Measurements from ENCODE around the gene RAB7A. TPM values are rescaled to one million over a fixed set of nuclear protein-coding genes. Genes with fewer than 3 reads are reported as not detected.
"Not testable (repeated sequence)": the region's sequence is repeated elsewhere in the genome, so short reads cannot be mapped to it uniquely, and the experiment has no call there.

RAB7A gene
- total RNA-seq, 1 donor from 2014 or later, result 278 TPM

DNA sequence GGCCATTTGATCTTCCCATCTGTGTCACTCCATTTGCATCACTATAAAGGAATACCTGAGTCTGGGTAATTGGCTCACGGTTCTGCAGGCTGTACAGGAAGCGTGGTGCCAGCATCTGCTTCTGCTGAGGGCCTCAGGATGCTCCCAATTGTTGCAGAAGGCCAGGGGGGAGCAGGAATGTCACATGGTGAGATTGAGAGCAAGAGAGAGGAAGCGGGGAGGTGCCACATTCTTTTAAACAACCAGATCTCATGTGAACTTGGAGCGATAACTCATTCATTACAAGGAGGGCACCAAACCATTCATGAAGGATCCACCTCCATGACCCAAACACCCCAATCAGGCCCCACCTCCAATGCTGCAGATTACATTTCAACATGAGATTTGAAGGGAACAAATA is 13.1 kb upstream of the RAB7A start:
- TF ChIP-seq, protein P1, sequence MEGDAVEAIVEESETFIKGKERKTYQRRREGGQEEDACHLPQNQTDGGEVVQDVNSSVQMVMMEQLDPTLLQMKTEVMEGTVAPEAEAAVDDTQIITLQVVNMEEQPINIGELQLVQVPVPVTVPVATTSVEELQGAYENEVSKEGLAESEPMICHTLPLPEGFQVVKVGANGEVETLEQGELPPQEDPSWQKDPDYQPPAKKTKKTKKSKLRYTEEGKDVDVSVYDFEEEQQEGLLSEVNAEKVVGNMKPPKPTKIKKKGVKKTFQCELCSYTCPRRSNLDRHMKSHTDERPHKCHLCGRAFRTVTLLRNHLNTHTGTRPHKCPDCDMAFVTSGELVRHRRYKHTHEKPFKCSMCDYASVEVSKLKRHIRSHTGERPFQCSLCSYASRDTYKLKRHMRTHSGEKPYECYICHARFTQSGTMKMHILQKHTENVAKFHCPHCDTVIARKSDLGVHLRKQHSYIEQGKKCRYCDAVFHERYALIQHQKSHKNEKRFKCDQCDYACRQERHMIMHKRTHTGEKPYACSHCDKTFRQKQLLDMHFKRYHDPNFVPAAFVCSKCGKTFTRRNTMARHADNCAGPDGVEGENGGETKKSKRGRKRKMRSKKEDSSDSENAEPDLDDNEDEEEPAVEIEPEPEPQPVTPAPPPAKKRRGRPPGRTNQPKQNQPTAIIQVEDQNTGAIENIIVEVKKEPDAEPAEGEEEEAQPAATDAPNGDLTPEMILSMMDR (IDR thresholded peaks at IDR 0.05), result no peak
- Histone ChIP-seq H3K27ac (no peak overlapping the region), H3K9me3 (no peaks in the 10 kb centered on the region), H3K36me3 (no peaks in the 10 kb centered on the region), H3K4me3 (no peak overlapping the region), H3K4me1 (peaks cover 5% of the 10 kb centered on the region), H3K27me3 (ENCODE audit: low read depth) (no peaks in the 10 kb centered on the region)
- intact Hi-C loops (cut with DNase I), result no loop called here
- ATAC-seq, result no peak
- DNase-seq, result no peak

DNA sequence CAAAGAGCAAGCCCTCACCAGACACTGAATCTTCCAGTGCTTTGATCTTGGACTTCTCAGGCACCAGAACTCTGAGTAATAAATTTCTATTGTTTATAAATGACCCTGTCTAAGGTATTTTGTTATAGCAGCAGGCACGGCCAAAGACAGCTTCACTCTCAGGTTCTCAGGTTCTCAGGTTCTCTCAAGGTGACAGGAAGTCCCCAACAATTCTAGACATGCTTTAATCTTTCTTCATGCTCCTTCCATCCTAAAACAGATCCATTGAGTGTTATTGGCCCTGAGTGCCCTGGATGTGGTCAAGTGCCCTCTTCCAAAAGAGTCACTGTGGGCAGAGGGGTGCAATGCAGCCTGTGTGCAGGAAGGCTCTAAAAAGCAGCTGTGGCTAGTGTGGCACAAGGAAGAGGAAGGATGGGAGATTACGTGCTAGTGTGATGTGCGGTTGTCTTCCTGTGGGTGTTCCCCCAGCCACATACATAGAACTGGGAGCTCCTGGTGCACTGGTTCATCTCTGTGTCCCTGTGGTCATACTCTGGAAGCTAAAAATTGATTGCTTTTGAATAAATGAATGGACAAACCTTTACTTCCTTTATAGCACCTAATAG is 11.0 kb upstream of the RAB7A start:
- ATAC-seq, result peak; percentile 66 to 86
- Histone ChIP-seq H3K36me3 (no peaks in the 10 kb centered on the region), H3K27ac (no peak overlapping the region), H3K9me3 (no peaks in the 10 kb centered on the region), H3K27me3 (ENCODE audit: low read depth) (no peaks in the 10 kb centered on the region), H3K4me1 (peaks cover 9% of the 10 kb centered on the region), H3K4me3 (no peak overlapping the region)
- DNase-seq, result no peak
- TF ChIP-seq, protein P1 (IDR thresholded peaks at IDR 0.05), result no peak
- intact Hi-C loops (cut with DNase I), result no loop called here

DNA sequence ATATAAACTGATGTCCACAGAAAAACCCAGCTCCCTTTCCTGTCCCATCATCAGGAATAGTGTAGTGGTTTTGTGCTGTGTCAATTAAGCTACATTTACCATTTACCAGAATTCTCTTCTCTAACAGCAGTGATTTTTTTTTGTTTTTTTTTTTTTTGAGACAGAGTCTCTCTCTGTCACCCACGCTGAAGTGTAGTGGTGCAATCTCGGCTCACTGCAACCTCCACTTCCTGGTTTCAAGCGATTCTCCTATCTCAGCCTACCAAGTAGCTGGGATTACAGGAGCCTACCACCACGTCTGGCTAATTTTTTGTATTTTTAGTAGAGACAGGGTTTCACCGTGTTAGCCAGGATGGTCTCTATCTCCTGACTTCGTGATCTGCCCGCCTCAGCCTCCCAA is 7.1 kb upstream of the RAB7A start:
- intact Hi-C loops (cut with DNase I); H3K4me3 ChIP-seq; H3K4me1 ChIP-seq; H3K9me3 ChIP-seq; H3K27me3 ChIP-seq (ENCODE audit: low read depth); H3K27ac ChIP-seq; H3K36me3 ChIP-seq: not testable (repeated sequence)
- ATAC-seq, result peak in 1 of 2 donors; percentile 39
- peak; percentile 80 for DNase-seq

DNA sequence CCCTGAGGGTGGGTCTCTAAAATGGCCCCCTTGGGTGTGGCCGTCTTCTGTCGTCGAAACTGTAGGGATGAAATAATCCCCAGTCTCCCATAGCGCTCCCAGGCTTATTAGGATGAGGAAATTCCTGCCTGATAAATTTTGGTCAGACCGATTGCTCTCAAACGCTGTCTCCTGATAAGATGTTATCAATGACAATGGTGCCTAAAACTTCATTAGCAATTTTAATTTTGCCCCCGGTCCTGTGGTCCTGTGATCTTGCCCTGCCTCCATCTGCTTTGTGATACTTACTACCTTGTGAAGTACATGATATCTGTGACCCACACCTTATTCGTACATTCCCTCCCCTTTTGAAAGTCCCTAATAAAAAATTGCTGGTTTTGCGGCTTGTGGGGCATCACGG is 5.1 kb upstream of the RAB7A start:
- Histone ChIP-seq H3K36me3 (no peaks in the 10 kb centered on the region), H3K27me3 (ENCODE audit: low read depth) (no peaks in the 10 kb centered on the region), H3K27ac (no peak overlapping the region), H3K4me3 (no peak overlapping the region), H3K9me3 (no peaks in the 10 kb centered on the region), H3K4me1 (peaks cover 10% of the 10 kb centered on the region)
- intact Hi-C loops (cut with DNase I), result no loop called here
- TF ChIP-seq, protein P1 (IDR thresholded peaks at IDR 0.05), result no peak
- ATAC-seq, result no peak
- DNase-seq, result no peak

DNA sequence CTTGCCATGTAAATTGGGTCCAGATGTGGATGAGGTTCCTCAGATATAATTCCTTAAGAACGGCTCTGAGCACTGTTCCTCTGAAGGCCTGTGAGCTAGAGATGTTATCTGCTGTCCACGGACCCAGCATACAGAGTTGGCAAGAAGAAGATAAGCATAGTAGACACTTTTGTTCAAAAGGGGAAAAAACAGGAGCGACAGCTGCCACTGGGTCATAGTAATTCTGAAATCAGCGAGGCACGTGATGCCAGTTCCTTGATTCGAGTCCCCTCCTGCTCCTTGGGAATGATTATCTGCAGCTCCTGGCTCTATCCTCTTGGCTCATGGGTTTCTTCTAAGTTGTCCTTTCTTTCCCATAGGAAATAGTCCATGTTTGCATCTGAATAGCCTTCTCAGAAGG is 2.5 kb upstream of the RAB7A start:
- no peak for DNase-seq
- TF ChIP-seq, protein P1 (IDR thresholded peaks at IDR 0.05), result no peak
- H3K27ac ChIP-seq, result no peak overlapping the region
- peaks cover 22% of the 10 kb centered on the region for H3K4me1 ChIP-seq
- no peak for ATAC-seq
- no peaks in the 10 kb centered on the region for H3K27me3 ChIP-seq (ENCODE audit: low read depth)
- H3K9me3 ChIP-seq, result no peaks in the 10 kb centered on the region
- H3K36me3 ChIP-seq, result no peaks in the 10 kb centered on the region
- intact Hi-C loops (cut with DNase I), result no loop called here
- no peak overlapping the region for H3K4me3 ChIP-seq

DNA sequence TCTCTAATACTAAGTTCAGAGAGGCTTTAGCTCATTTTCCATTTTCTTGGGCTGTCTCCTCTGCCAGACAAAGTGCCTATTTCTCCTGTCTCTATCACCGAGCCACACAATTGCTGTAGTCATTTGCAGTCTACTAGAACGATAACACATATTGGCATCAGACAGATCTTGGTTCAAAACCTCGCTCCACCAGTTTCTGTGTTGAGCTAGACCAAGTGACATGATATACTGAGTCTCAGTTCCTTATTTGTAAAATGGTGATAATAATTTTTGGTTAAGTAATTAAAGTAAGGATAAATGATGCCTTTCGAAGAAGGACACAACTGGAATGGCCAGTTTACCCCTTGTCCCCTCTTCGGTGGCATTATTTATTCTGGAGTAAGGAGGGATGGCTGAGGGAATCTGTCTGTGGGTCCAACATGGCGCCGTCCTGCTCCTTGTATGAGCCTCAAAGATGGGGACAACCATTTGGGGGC is 398 bp upstream of the RAB7A start:
- intact Hi-C loops (cut with DNase I), result no loop called here
- H3K9me3 ChIP-seq, result no peaks in the 10 kb centered on the region
- DNase-seq (no peak), ATAC-seq (no peak)
- peaks cover 42% of the 10 kb centered on the region for H3K4me1 ChIP-seq
- H3K27ac ChIP-seq, result peak overlapping the region; percentile 96
- no peaks in the 10 kb centered on the region for H3K36me3 ChIP-seq
- H3K4me3 ChIP-seq, result peak overlapping the region; percentile 74
- TF ChIP-seq, protein P1 (IDR thresholded peaks at IDR 0.05), result no peak
- H3K27me3 ChIP-seq (ENCODE audit: low read depth), result no peaks in the 10 kb centered on the region

Data from lower lobe of right lung (tissue), 2 donors.